ENCODE data around the gene LSM10. TPM values are rescaled to one million over a fixed set of nuclear protein-coding genes. Genes with fewer than 3 reads are reported as not detected.

LSM10 gene
- total RNA-seq: 10 to 100 TPM; 36.8 to 72.7 TPM

GRCh38 chr1:36397378-36398230 lies at the start of gene LSM10:
LSM10 (minus strand) TSS chr1:36397908; CDS start chr1:36394129, 3,779 bp downstream.
- Histone ChIP-seq H3K36me3 (peaks cover 8 to 14% of the 10 kb centered on the region in 2 donors), H3K27me3 (replicated peaks; ENCODE audit: insufficient read depth) (no peaks in the 10 kb centered on the region), H3K27ac (peak within 1 kb of the TSS; percentile 84 to 90), H3K4me1 (replicated peaks) (no peaks in the 10 kb centered on the region), H3K4me3 (peak within 1 kb of the TSS; percentile 58 to 67), H3K9me3 (no peaks in the 10 kb centered on the region)
- intact Hi-C loops (cut with DNase I): loop anchor here (1.0 kb wide), 1 partner anchor 8 kb away; no protein-coding TSS in a partner anchor
- peak; percentile 92 for DNase-seq (ENCODE audit: low spot score)
- WGBS: under 1% methylated on average over 54 of the region's 60 CpGs
- TF ChIP-seq POLR2AphosphoS5 (IDR thresholded peaks at IDR 0.05) (peak; percentile 98), POLR2A (IDR thresholded peaks at IDR 0.05) (peak; percentile 90)
- TF ChIP-seq, protein P1, sequence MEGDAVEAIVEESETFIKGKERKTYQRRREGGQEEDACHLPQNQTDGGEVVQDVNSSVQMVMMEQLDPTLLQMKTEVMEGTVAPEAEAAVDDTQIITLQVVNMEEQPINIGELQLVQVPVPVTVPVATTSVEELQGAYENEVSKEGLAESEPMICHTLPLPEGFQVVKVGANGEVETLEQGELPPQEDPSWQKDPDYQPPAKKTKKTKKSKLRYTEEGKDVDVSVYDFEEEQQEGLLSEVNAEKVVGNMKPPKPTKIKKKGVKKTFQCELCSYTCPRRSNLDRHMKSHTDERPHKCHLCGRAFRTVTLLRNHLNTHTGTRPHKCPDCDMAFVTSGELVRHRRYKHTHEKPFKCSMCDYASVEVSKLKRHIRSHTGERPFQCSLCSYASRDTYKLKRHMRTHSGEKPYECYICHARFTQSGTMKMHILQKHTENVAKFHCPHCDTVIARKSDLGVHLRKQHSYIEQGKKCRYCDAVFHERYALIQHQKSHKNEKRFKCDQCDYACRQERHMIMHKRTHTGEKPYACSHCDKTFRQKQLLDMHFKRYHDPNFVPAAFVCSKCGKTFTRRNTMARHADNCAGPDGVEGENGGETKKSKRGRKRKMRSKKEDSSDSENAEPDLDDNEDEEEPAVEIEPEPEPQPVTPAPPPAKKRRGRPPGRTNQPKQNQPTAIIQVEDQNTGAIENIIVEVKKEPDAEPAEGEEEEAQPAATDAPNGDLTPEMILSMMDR (IDR thresholded peaks at IDR 0.05): no peak

GRCh38 chr1:36447450-36447849 lies 49.7 kb upstream of the LSM10 start:
- Histone ChIP-seq H3K9me3 (no peaks in the 10 kb centered on the region), H3K4me3 (no peak overlapping the region), H3K27me3 (replicated peaks; ENCODE audit: insufficient read depth) (no peaks in the 10 kb centered on the region), H3K36me3 (no peaks in the 10 kb centered on the region), H3K27ac (no peak overlapping the region), H3K4me1 (replicated peaks) (no peaks in the 10 kb centered on the region)
- no peak for DNase-seq (ENCODE audit: low spot score)
- TF ChIP-seq POLR2AphosphoS5 (IDR thresholded peaks at IDR 0.05) (no peak), POLR2A (IDR thresholded peaks at IDR 0.05) (no peak)
- TF ChIP-seq, protein P1 (IDR thresholded peaks at IDR 0.05): no peak
- intact Hi-C loops (cut with DNase I): no loop called here

DNA sequence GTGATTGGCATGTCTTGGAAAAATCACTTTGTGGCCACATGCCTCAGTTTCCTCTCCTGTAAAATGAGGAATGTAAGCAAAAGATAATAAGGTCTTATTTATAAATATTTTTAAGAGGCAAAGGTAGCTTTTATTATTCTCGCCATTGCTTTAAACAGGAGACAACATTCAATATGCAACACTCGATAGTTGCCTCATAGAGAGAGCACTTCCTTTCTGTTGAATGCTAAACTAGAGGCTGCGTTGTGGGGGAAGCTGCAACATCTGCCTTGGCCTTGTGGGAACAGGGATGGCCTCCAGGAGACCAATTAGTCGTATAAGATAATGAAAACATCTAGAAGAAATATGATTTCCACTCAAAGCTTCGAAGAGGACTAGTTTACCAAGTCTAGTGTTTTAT lies 49.0 kb upstream of the LSM10 start:
- Histone ChIP-seq H3K4me3 (no peak overlapping the region), H3K27ac (no peak overlapping the region), H3K36me3 (no peaks in the 10 kb centered on the region), H3K4me1 (replicated peaks) (no peaks in the 10 kb centered on the region), H3K27me3 (replicated peaks; ENCODE audit: insufficient read depth) (no peaks in the 10 kb centered on the region), H3K9me3 (no peaks in the 10 kb centered on the region)
- 59% methylated on average over 5 of the region's 5 CpGs for WGBS
- no peak for DNase-seq (ENCODE audit: low spot score)
- intact Hi-C loops (cut with DNase I): no loop called here
- TF ChIP-seq POLR2A (IDR thresholded peaks at IDR 0.05): no peak
- no peak for TF ChIP-seq POLR2AphosphoS5 (IDR thresholded peaks at IDR 0.05)
- TF ChIP-seq, protein P1 (IDR thresholded peaks at IDR 0.05): no peak

GRCh38 chr1:36446271-36446670 lies 48.6 kb upstream of the LSM10 start:
- no peak overlapping the region for H3K27ac ChIP-seq
- no peaks in the 10 kb centered on the region for H3K4me1 ChIP-seq (replicated peaks)
- H3K36me3 ChIP-seq: no peaks in the 10 kb centered on the region
- H3K27me3 ChIP-seq (replicated peaks; ENCODE audit: insufficient read depth): no peaks in the 10 kb centered on the region
- no peak overlapping the region for H3K4me3 ChIP-seq
- no peak for DNase-seq (ENCODE audit: low spot score)
- intact Hi-C loops (cut with DNase I): no loop called here
- TF ChIP-seq POLR2AphosphoS5 (IDR thresholded peaks at IDR 0.05) (no peak), POLR2A (IDR thresholded peaks at IDR 0.05) (no peak)
- TF ChIP-seq, protein P1 (IDR thresholded peaks at IDR 0.05): no peak
- H3K9me3 ChIP-seq: no peaks in the 10 kb centered on the region
- WGBS: 67% methylated on average over 8 of the region's 8 CpGs

DNA sequence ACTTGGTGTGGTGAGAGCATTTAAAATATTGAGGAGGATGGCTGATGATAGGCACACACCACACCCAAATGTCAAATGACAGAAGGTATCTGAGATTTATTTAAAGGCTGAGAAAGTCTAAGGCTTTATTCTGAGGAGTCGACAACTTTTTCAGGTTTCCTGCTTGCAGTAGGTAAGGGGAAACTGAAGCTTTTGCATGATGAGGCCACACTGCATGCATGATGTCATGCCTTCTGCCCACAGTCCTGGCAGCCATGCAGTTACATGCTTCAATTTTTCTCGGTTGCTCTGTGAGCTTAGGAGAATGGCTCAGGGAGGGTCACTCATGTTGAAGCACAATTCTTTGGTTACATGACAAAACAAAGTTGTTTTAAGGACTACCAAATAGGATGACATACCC lies 45.6 kb upstream of the LSM10 start:
- TF ChIP-seq, protein P1 (IDR thresholded peaks at IDR 0.05): no peak
- TF ChIP-seq POLR2AphosphoS5 (IDR thresholded peaks at IDR 0.05) (no peak), POLR2A (IDR thresholded peaks at IDR 0.05) (no peak)
- Histone ChIP-seq H3K27ac (no peak overlapping the region), H3K36me3 (no peaks in the 10 kb centered on the region), H3K4me1 (replicated peaks) (no peaks in the 10 kb centered on the region), H3K27me3 (replicated peaks; ENCODE audit: insufficient read depth) (no peaks in the 10 kb centered on the region), H3K4me3 (no peak overlapping the region), H3K9me3 (no peaks in the 10 kb centered on the region)
- intact Hi-C loops (cut with DNase I): no loop called here
- WGBS: 65% methylated on average over 2 of the region's 2 CpGs
- DNase-seq (ENCODE audit: low spot score): no peak
